ENCODE measurements around the gene IGSF8.

DNA sequence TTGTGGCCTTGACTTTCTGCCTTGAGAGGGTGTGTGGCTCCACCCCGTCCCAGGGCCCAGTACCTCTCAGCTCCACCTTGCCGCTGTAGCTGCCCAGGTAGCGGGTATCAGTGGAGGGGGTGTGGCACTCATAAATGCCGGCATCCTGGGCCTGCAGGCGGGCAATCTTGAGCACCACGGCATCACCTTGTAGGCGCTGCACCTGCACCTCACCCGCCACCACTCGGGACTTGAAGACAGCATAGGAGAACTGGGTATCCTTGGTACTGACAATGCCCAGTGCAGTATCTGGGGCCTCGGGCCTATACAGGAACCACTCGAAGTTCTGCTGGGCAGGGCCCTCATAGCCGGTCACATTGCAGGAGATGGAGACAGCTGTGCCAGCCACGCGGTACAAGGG, 3.6 kb downstream of the IGSF8 start:
- no peak for TF ChIP-seq POLR2AphosphoS5 (IDR thresholded peaks at IDR 0.05; ENCODE audit: low read depth, low read length)
- TF ChIP-seq CTCF (IDR thresholded peaks at IDR 0.05; ENCODE audit: control extremely low read depth in 1 of 3, insufficient read depth in 1 of 3, low read depth in 1 of 3, low read length in 3 of 3) = no peak
- no peak for TF ChIP-seq TCF12 (IDR thresholded peaks at IDR 0.05; ENCODE audit: low read depth, low read length)
- TF ChIP-seq GABPA (IDR thresholded peaks at IDR 0.05; ENCODE audit: borderline replicate concordance, insufficient read depth, low read length) = no peak
- TF ChIP-seq, protein P1, sequence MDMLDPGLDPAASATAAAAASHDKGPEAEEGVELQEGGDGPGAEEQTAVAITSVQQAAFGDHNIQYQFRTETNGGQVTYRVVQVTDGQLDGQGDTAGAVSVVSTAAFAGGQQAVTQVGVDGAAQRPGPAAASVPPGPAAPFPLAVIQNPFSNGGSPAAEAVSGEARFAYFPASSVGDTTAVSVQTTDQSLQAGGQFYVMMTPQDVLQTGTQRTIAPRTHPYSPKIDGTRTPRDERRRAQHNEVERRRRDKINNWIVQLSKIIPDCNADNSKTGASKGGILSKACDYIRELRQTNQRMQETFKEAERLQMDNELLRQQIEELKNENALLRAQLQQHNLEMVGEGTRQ (IDR thresholded peaks at IDR 0.05; ENCODE audit: low read length) = no peak
- no peak for TF ChIP-seq EZH2 (IDR thresholded peaks at IDR 0.05; ENCODE audit: low read depth, low read length, severe bottlenecking)

Measured in H1 (cell line).